GM19452 (cell line): ENCODE data around the gene CEBPZOS.
"Not testable (repeated sequence)": the region's sequence is repeated elsewhere in the genome, so short reads cannot be mapped to it uniquely, and the experiment has no call there.

Experiments used
- ATAC-seq: cut with Tn5 transposase; IDR thresholded peaks from one replicate; pipeline ENCODE4 v1.9.1; 2021; ENCODE audit not compliant: unreplicated experiment

Gene CEBPZOS

GRCh38 chr2:37190290-37190689 lies 6.0 kb upstream of the CEBPZOS start:
- no peak for ATAC-seq

DNA sequence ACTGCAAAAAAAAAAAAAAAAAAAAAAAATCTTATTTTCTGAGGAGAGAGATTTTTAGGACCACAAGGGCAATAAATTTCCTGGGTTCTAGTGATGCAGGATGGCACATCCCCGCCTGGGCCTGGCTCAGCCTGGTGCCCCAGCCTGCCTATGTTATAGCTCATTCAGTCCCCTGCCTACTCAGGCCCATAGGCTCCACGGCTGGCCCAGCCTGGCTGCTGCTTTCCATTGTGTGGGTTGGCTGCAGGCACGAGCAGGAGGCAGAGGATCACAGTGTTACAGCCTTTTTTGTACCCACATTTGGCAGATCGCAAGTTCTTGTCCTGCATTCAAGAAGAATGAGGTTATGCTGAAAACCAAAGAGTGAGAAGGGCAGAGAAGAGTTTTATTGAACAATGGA lies 5.0 kb upstream of the CEBPZOS start:
- ATAC-seq, result no peak

DNA sequence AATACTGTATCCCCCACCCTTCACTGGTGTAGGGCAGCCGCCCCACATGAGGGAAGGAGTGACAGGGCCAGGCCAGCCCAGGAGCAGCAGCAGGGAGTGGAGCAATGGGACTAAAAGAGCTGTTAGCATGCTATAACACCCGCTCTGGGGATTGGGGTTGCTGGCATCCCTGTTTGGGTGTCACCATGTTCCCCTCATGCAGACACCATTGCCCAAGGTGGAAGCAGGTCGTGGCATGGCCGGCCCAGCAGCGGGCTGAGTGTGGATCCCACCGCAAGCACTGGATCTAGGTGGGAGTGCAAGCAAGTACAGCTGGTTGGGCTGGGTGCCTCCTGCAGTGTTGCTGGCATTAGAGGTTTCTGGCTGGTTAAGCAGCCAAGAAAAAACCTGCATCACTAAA lies 4.5 kb upstream of the CEBPZOS start:
- ATAC-seq, result no peak

DNA sequence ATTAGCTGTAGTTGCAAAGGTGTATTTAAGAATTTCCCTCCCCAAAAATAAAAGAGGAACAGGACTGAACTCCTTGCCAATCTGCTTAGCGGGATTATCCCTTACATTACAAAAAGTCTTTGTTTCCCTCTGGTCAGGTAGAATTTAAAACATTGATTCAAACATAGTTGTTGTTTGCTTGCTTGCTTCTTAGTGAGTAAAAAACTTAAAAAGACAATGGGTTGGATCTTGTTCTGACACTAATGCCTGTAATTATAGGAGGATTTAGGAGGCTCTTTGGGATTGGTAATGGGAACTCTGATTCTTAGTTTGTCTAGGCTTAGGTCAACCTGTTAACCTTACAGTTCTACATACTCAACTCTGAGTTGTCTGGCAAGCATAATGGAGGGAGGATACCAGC lies 3.7 kb upstream of the CEBPZOS start:
- ATAC-seq, result no peak

GRCh38 chr2:37195862-37196319 lies 405 bp upstream of the CEBPZOS start:
- ATAC-seq, result not testable (repeated sequence)

- no peak for ATAC-seq
Observed at GRCh38 chr2:37198681-37199065, 2.4 kb downstream of the CEBPZOS start.

GRCh38 chr2:37201208-37201607 lies 4.9 kb downstream of the CEBPZOS start:
- no peak for ATAC-seq

DNA sequence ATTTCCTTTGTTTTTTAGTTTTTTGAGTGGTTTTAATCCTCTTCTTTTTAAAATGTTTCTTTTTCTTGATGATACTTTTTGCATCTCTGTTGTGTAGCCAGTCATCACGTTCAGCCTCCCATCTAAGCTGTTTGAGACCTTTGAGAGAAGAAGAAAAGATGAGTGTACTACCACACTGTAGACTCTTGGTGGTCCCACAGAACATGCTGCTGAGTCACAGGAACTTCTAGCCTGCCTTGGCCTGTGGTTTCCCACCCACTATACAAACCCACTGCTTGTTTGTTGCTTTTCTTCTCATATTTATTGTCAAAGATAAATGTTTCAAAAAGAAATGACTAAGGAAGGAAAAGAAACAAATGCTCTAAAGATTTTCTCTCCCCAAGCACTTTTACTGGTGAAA lies 5.5 kb downstream of the CEBPZOS start:
- ATAC-seq, result no peak

GRCh38 chr2:37203708-37204107 lies 7.4 kb downstream of the CEBPZOS start:
- no peak for ATAC-seq

- not testable (repeated sequence) for ATAC-seq
Observed at GRCh38 chr2:37205071-37205661, 8.9 kb downstream of the CEBPZOS start.

DNA sequence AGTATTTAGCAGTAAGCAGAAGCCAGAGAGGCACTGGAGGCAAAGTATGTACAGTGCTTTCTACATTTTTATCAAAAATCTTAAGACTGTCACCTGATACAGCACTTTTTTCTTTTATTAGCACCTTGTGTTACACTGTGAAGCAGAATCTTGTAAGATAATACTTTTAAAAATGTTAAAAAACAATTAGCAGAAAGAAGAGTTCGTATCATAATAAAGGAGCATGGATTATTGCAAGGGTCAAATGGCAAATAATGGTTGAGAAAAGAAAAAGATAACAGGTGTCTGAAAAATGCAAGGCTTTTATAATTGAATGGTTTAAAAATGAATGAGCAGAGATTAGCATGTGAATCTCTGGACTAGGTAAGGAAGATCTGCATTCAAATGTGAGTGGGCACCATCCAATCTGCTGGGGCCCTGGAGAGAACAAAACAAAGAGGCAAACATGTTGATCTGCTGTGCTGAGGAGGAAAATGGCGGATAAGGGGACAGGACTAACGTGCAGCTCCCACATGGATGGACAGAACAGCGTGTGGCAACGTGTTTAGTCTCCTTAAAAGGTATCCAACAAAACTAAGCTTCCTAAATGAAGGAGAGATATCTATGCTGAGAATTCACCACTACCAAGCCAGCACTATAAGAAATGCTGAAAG lies 9.5 kb downstream of the CEBPZOS start:
- ATAC-seq, result no peak

- not testable (repeated sequence) for ATAC-seq
Observed at GRCh38 chr2:37206760-37207159, 10.5 kb downstream of the CEBPZOS start.

DNA sequence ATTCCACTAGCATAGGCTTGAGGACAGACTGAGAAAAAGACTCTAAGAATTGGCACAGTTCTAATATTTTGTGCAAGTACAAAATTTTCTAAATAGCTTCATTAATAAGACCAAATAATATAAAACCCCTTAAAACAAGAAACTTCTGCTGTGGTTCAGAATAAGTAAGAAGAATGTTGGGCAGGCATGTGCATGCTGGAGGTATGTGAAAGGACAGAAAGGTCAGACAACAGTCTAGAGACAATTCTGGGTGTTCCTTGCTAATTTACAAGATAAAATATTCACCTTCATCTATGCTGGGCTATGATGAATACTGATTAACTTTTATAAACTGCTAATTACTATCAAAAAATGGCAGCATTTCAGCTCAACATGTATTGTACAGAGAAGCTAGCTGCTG lies 14.9 kb downstream of the CEBPZOS start:
- ATAC-seq, result no peak

DNA sequence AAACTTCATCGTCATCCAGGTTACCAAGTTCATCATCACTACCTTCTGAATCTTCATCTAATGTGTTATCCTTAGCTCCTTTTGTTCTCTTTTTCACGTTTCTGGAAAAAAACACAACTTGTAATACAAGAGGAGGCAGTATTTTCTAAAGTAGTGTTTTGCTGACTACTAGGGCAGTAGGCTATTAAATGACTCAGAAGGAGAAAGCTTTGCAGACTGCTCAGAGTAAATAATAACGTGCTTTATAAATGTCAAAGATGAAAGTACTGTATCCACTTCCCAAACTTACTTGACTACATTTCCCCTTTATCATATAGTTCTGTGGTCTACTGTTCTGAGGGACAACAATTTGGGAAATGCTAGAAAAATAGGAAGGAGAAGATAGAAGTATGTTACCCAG lies 15.6 kb downstream of the CEBPZOS start:
- no peak for ATAC-seq

- no peak for ATAC-seq
Observed at GRCh38 chr2:37215250-37215649, 19.0 kb downstream of the CEBPZOS start.

- ATAC-seq, result no peak
Observed at GRCh38 chr2:37219046-37219445, 22.8 kb downstream of the CEBPZOS start.

GRCh38 chr2:37223131-37223530 lies 26.8 kb downstream of the CEBPZOS start:
- no peak for ATAC-seq

- no peak for ATAC-seq
Observed at GRCh38 chr2:37224063-37224462, 27.8 kb downstream of the CEBPZOS start.

DNA sequence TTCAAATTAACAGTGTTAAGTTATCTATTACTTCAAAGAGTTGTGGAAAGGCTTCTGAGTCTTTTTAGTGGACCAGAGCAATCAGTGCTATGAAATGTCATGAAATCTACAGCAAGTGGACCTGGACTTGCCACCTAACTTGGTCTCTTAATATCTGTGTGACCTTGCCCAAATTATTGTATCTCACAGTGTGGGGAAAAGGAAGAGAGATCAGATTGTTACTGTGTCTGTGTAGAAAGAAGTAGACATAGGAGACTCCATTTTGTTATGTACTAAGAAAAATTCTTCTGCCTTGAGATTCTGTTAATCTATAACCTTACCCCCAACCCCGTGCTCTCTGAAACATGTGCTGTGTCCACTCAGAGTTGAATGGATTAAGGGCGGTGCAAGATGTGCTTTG lies 28.8 kb downstream of the CEBPZOS start:
- ATAC-seq, result not testable (repeated sequence)

DNA sequence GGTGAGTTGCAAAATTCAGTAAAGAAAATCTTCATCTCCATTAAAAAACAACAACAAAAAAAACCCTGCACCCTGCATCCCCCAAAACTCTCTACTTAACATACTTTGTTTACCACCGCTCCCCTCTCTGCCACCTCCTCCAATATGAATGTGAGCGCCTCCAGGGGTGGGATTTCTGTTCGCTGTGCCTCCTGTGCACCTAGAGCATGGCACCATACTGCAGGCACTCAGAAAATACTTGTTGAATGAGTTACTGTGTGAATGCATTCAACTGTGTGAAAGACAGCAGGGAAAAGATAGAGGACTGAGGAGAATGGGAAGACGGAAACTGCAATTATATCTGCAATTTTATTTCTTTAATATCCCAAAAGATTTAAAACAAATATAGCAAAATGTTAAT lies 30.6 kb downstream of the CEBPZOS start:
- no peak for ATAC-seq

- no peak for ATAC-seq
Observed at GRCh38 chr2:37228788-37229187, 32.5 kb downstream of the CEBPZOS start.

DNA sequence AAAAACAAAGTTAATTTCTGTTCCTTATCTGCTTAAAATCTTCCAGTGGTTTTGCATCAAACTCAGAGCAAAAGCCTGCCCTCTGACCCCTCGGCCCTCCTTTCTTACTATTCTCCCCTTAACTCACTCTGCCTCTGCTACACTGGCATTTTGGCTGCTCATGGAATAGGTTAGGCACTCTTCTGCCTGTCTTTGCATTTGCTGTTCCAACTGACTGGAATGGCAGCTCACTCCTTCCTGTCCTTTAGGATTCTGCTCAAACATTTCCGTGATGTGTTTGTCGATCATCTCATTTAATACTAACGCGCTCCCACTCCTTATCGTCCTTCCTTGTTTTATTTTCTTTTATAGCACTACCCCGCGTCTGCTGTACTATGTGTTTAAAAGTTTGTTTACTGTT lies 34.3 kb downstream of the CEBPZOS start:
- no peak for ATAC-seq
